ENCODE measurements around the gene MAMSTR. TPM values are rescaled to one million over a fixed set of nuclear protein-coding genes. Genes with fewer than 3 reads are reported as not detected.
A peak's percentile ranks its signal among the peaks of the same experiment; 100 is the strongest.

Gene MAMSTR
- total RNA-seq, 1 donor, result 1.7 TPM

GRCh38 chr19:48737360-48737998 lies 18.0 kb upstream of the MAMSTR start:
- H3K4me3 ChIP-seq (ENCODE audit: low read depth, low read length), result no peak overlapping the region
- DNase-seq (ENCODE audit: low read depth), result no peak
- TF ChIP-seq, protein P1, sequence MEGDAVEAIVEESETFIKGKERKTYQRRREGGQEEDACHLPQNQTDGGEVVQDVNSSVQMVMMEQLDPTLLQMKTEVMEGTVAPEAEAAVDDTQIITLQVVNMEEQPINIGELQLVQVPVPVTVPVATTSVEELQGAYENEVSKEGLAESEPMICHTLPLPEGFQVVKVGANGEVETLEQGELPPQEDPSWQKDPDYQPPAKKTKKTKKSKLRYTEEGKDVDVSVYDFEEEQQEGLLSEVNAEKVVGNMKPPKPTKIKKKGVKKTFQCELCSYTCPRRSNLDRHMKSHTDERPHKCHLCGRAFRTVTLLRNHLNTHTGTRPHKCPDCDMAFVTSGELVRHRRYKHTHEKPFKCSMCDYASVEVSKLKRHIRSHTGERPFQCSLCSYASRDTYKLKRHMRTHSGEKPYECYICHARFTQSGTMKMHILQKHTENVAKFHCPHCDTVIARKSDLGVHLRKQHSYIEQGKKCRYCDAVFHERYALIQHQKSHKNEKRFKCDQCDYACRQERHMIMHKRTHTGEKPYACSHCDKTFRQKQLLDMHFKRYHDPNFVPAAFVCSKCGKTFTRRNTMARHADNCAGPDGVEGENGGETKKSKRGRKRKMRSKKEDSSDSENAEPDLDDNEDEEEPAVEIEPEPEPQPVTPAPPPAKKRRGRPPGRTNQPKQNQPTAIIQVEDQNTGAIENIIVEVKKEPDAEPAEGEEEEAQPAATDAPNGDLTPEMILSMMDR (IDR thresholded peaks at IDR 0.05; ENCODE audit: insufficient read depth, low read depth, low read length), result no peak

- no peak for DNase-seq (ENCODE audit: low read depth)
- peak overlapping the region; percentile 55 for H3K4me3 ChIP-seq (ENCODE audit: low read depth, low read length)
- TF ChIP-seq, protein P1 (IDR thresholded peaks at IDR 0.05; ENCODE audit: insufficient read depth, low read depth, low read length), result peak; percentile 2
These were observed 15.6 kb upstream of the MAMSTR start for GRCh38 chr19:48735031-48735615.

GRCh38 chr19:48734625-48735024 lies 15.1 kb upstream of the MAMSTR start:
- TF ChIP-seq, protein P1 (IDR thresholded peaks at IDR 0.05; ENCODE audit: insufficient read depth, low read depth, low read length), result no peak
- DNase-seq (ENCODE audit: low read depth), result no peak
- H3K4me3 ChIP-seq (ENCODE audit: low read depth, low read length), result no peak overlapping the region

DNA sequence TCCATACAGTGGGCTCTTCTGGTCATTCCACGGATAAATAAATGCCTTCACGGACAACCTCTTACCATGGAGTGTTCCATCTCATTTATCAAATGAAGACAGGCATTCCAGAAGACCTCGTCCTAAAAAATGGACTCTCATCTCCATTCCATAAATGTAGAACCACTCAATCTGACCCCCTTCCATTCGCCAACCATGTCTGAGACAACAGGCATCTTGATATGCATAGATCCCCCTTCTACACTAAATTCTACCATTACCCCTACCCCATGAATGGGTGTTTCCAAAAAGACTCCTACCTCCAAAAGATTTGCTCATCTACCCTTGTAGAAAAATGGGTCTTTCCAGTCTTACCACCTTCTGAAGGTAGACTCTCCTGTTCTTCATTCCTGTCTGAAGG lies 11.9 kb upstream of the MAMSTR start:
- DNase-seq (ENCODE audit: low read depth), result no peak
- TF ChIP-seq, protein P1 (IDR thresholded peaks at IDR 0.05; ENCODE audit: insufficient read depth, low read depth, low read length), result no peak
- H3K4me3 ChIP-seq (ENCODE audit: low read depth, low read length), result no peak overlapping the region

DNA sequence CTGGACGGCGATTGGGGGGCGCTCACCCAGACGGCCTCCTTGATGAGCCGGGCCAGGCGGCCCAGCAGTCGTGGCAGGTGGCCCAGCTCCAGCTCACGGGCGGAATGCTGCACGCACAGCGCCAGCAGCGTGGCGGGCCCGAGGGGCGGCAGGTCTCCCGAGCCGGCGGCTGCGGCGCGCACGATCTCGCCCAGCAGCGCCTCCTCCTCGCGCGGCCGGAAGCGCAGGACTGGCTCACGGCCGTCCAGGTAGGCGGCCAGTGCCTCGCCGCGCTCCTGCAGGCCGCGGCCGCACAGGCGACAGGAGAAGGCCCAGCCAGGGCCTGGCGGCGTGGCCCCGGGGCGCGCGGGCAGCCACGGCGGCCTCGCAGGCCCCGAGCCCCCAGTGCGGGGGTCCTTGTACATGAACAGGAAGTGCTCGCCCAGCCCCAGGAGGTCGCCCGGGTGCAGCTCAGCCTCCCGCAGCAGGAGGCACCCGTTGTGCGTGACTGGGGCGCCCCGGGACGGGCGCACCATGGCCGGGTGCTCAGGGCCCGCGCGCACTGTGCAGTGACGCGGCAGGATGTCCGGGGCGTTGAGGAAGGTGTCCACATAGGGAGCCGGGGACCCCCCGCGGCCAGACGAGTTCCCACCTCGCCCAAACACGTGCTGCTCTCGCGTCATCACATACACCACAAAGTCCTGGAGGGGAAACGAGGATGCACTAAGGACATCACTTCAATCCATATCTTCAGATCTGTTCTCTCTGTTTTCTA lies 9.6 kb upstream of the MAMSTR start:
- no peak for DNase-seq (ENCODE audit: low read depth)
- TF ChIP-seq, protein P1 (IDR thresholded peaks at IDR 0.05; ENCODE audit: insufficient read depth, low read depth, low read length), result no peak
- no peak overlapping the region for H3K4me3 ChIP-seq (ENCODE audit: low read depth, low read length)

DNA sequence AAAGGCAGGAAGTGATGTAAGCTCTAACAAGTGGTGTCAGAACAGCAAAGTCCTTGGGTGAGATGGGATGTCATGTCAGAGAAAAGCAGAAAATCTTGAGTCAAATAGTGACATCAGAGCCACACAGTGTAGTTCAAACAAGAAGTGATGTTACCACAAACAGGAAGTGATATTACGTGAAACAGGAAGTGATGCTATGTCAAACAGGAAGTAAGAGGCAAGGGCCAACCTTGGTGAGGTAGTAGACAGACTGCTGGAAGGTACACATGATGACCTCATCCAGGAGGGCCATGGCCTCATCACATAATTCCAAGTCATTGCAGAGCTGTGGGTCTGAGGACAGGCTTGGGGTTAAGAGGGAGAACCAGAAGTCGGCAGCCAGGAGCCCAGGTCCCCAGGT lies 7.0 kb upstream of the MAMSTR start:
- TF ChIP-seq, protein P1 (IDR thresholded peaks at IDR 0.05; ENCODE audit: insufficient read depth, low read depth, low read length), result no peak
- DNase-seq (ENCODE audit: low read depth), result no peak
- H3K4me3 ChIP-seq (ENCODE audit: low read depth, low read length), result no peak overlapping the region

Data from fibroblast of villous mesenchyme (primary cell).